HCT116 (cell line): ENCODE measurements around the gene GASK1A. TPM values are rescaled to one million over a fixed set of nuclear protein-coding genes. Genes with fewer than 3 reads are reported as not detected.

Experiments used
- ATAC-seq: fragments of 200-7000 bp; cut with Tn5 transposase; 2 replicates; pipeline ENCODE4 v1.9.1; 2020; ENCODE audit warnings: mild to moderate bottlenecking, moderate library complexity
- BruUV-seq: library from RNA; stranded (reverse); fragments of 400-500 nt; replicated peaks from 2 replicates; lab custom pipeline; 2021; lab: Mats Ljungman, UMichigan
- CTCF ChIA-PET: fragments of 300-600 bp; sonication (Branson Sonifier 250); formaldehyde crosslinking; loops from one replicate; lab custom pipeline; 2021; ENCODE audit warnings: antibody characterized with exemption; lab: Charles Lee
- POLR2A ChIA-PET: fragments of 300-600, 350-600 bp; sonication (Branson Sonifier 250); formaldehyde crosslinking; loops from one replicate; lab custom pipeline; 2021; ENCODE audit warnings: antibody characterized with exemption; lab: Charles Lee
- RAD21 ChIA-PET, 2 experiments: fragments of 300-600 bp; sonication (Branson Sonifier 250); formaldehyde crosslinking; loops; one replicate each; lab custom pipeline; 2023; ENCODE audit warnings: low total read pairs in 2 of 2; ENCODE audit not compliant: uncharacterized antibody in 2 of 2, unreplicated experiment in 2 of 2, low non-redundant PET in 1 of 2; lab: Charles Lee
- DNase-seq: peaks from one replicate; pipeline ENCODE4 v3.0.0-alpha.2; 2010; ENCODE audit warnings: low read depth, low spot score
- H2AFZ ChIP-seq: fragments of 200-600 bp; shearing (Covaris generic), sonication (generic); 2 replicates; pipeline ENCODE4 v1.6.1; 2017; ENCODE audit warnings: low read depth, mixed run types, mixed read lengths, antibody characterized with exemption, low read length; ENCODE audit not compliant: poor library complexity, severe bottlenecking
- H3K27ac ChIP-seq: 2 replicates; pipeline ENCODE4 v1.5.1; 2012; ENCODE audit warnings: low read depth, low read length
- H3K27me3 ChIP-seq: fragments of 200-600 bp; sonication (generic); 2 replicates; pipeline ENCODE4 v1.6.1; 2016; ENCODE audit warnings: mixed run types, low read length, mixed read lengths; ENCODE audit not compliant: insufficient read depth
- H3K36me3 ChIP-seq, 2 experiments: fragments of 200-500 bp in 1 of 2; fragments of 200-600 bp in 1 of 2; sonication (Bioruptor generic) in 1 of 2; sonication (generic) in 1 of 2; 2 replicates each; pipeline versions ENCODE4 v1.5.1 to v1.6.1; 2014 to 2016; ENCODE audit warnings: low read length in 2 of 2, inconsistent platforms in 1 of 2, mixed read lengths in 1 of 2, mixed run types in 1 of 2; ENCODE audit not compliant: insufficient read depth in 2 of 2, control insufficient read depth in 1 of 2
- H3K4me1 ChIP-seq, 2 experiments: fragments of 200-600 bp in 1 of 2; sonication (generic) in 1 of 2; 2 replicates each; pipeline versions ENCODE4 v1.5.1 to v1.6.1; 2012 to 2017; ENCODE audit warnings: low read length in 2 of 2, inconsistent platforms in 1 of 2, mild to moderate bottlenecking in 1 of 2, mixed read lengths in 1 of 2, mixed run types in 1 of 2, moderate library complexity in 1 of 2; ENCODE audit not compliant: insufficient read depth in 2 of 2, control insufficient read depth in 1 of 2
- H3K4me2 ChIP-seq: fragments of 200-600 bp; sonication (generic); 2 replicates; pipeline ENCODE4 v1.6.1; 2017; ENCODE audit warnings: mixed run types, low read length, mixed read lengths
- H3K4me3 ChIP-seq, 2 experiments: fragments of 200-600 bp in 1 of 2; sonication (generic) in 1 of 2; replicated peaks in 1 of 2; 2 replicates each; pipeline ENCODE4 v1.5.1; 2011 to 2016; ENCODE audit warnings: low read length in 2 of 2, control low read depth in 1 of 2, low read depth in 1 of 2, mild to moderate bottlenecking in 1 of 2, mixed read lengths in 1 of 2, mixed run types in 1 of 2
- H3K79me2 ChIP-seq: fragments of 200-600 bp; sonication (generic); 2 replicates; pipeline ENCODE4 v1.6.1; 2017; ENCODE audit warnings: mild to moderate bottlenecking, mixed run types, low read length, moderate library complexity, mixed read lengths; ENCODE audit not compliant: insufficient read depth
- H3K9ac ChIP-seq: fragments of 200-600 bp; sonication (generic); 2 replicates; pipeline ENCODE4 v1.6.1; 2016; ENCODE audit warnings: low read length, mixed read lengths
- H3K9me2 ChIP-seq: fragments of 200-600 bp; sonication (generic), shearing (Covaris generic); 2 replicates; pipeline ENCODE4 v1.6.1; 2017; ENCODE audit warnings: mixed run types, mild to moderate bottlenecking, moderate library complexity; ENCODE audit not compliant: insufficient read depth
- H3K9me3 ChIP-seq, 2 experiments: fragments of 200-500 bp in 1 of 2; fragments of 200-600 bp in 1 of 2; sonication (Bioruptor generic) in 1 of 2; sonication (generic) in 1 of 2; 2 replicates each; pipeline ENCODE4 v1.6.1; 2014 to 2017; ENCODE audit warnings: low read length in 2 of 2, mixed read lengths in 2 of 2, inconsistent platforms in 1 of 2, low read depth in 1 of 2, mild to moderate bottlenecking in 1 of 2, mixed run types in 1 of 2, moderate library complexity in 1 of 2; ENCODE audit not compliant: control insufficient read depth in 1 of 2, insufficient read depth in 1 of 2
- H4K20me1 ChIP-seq: fragments of 200-600 bp; sonication (generic), shearing (Covaris generic); 2 replicates; pipeline ENCODE4 v1.6.1; 2017; ENCODE audit warnings: mixed run types, mild to moderate bottlenecking, moderate library complexity; ENCODE audit not compliant: insufficient read depth
- EZH2 ChIP-seq: fragments of 200-600 bp; sonication (generic); IDR thresholded peaks from 2 replicates; pipeline ENCODE4 v1.6.1; 2017; ENCODE audit warnings: antibody characterized with exemption, mixed run types
- FOSL1 ChIP-seq: IDR thresholded peaks from 2 replicates; pipeline ENCODE4 v1.6.1; 2012; ENCODE audit warnings: low read depth
- RAD21 ChIP-seq: IDR thresholded peaks from 2 replicates; pipeline ENCODE4 v1.6.1; 2012; ENCODE audit warnings: low read depth, mild to moderate bottlenecking
- SRF ChIP-seq: IDR thresholded peaks from 2 replicates; pipeline ENCODE4 v1.6.1; 2012; ENCODE audit warnings: low read depth
- TCF7L2 ChIP-seq: IDR thresholded peaks from 2 replicates; pipeline ENCODE4 v1.7.0; 2011; ENCODE audit warnings: borderline replicate concordance, inconsistent platforms; ENCODE audit not compliant: insufficient read depth, insufficient read length; ENCODE audit errors: extremely low read depth
- YY1 ChIP-seq: IDR thresholded peaks from 2 replicates; pipeline ENCODE4 v1.6.1; 2011; ENCODE audit warnings: low read length, low read depth, moderate library complexity, mild to moderate bottlenecking; ENCODE audit not compliant: insufficient replicate concordance; ENCODE audit errors: extremely low read depth
- ZBTB33 ChIP-seq: IDR thresholded peaks from 2 replicates; pipeline ENCODE4 v1.6.1; 2011; ENCODE audit warnings: mild to moderate bottlenecking, low read length, moderate library complexity; ENCODE audit not compliant: insufficient replicate concordance; ENCODE audit errors: extremely low read depth
- ZFX ChIP-seq: fragments of 450-650 bp; IDR thresholded peaks from 2 replicates; pipeline ENCODE4 v1.6.1; 2017
- intact Hi-C: fragments of 100-400 bp; cut with micrococcal nuclease; formaldehyde crosslinking; loops from 2 replicates; pipeline ENCODE4 v1.10.0; 2022
- total RNA-seq: library from RNA; stranded (reverse); gene quantifications from one replicate; pipeline ENCODE4 v1.2.1, GENCODE V29; 2021; ENCODE audit not compliant: unreplicated experiment
- TF ChIP-seq, protein P1 (sequence below): IDR thresholded peaks from 2 replicates; pipeline ENCODE4 v1.6.1; 2012; ENCODE audit warnings: low read depth

Gene GASK1A
- total RNA-seq, 1 experiment from 2014 or later, result 1.0 TPM

- ChIA-PET CTCF (no interaction called here), RAD21 (no interaction called here), POLR2A (no interaction called here)
- TF ChIP-seq ZBTB33, result no peak
- TF ChIP-seq SRF, result no peak
- no peak for TF ChIP-seq EZH2
- no peak for TF ChIP-seq FOSL1
- TF ChIP-seq RAD21, result no peak
- no peak for TF ChIP-seq ZFX
- no peak for TF ChIP-seq YY1
- TF ChIP-seq, protein P1, sequence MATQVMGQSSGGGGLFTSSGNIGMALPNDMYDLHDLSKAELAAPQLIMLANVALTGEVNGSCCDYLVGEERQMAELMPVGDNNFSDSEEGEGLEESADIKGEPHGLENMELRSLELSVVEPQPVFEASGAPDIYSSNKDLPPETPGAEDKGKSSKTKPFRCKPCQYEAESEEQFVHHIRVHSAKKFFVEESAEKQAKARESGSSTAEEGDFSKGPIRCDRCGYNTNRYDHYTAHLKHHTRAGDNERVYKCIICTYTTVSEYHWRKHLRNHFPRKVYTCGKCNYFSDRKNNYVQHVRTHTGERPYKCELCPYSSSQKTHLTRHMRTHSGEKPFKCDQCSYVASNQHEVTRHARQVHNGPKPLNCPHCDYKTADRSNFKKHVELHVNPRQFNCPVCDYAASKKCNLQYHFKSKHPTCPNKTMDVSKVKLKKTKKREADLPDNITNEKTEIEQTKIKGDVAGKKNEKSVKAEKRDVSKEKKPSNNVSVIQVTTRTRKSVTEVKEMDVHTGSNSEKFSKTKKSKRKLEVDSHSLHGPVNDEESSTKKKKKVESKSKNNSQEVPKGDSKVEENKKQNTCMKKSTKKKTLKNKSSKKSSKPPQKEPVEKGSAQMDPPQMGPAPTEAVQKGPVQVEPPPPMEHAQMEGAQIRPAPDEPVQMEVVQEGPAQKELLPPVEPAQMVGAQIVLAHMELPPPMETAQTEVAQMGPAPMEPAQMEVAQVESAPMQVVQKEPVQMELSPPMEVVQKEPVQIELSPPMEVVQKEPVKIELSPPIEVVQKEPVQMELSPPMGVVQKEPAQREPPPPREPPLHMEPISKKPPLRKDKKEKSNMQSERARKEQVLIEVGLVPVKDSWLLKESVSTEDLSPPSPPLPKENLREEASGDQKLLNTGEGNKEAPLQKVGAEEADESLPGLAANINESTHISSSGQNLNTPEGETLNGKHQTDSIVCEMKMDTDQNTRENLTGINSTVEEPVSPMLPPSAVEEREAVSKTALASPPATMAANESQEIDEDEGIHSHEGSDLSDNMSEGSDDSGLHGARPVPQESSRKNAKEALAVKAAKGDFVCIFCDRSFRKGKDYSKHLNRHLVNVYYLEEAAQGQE, result no peak
- no peak for TF ChIP-seq TCF7L2
- intact Hi-C loops, result no loop called here
- Histone ChIP-seq H3K4me3 (no peak overlapping the region), H3K27me3 (no peaks in the 10 kb centered on the region), H3K9me2 (no peaks in the 10 kb centered on the region), H2AFZ (no peak overlapping the region), H4K20me1 (no peaks in the 10 kb centered on the region), H3K4me1 (peaks cover 0 to 12% of the 10 kb centered on the region in 2 experiments; a peak in 1 of 4 replicates), H3K4me2 (no peak overlapping the region), H3K27ac (no peak overlapping the region), H3K9ac (no peak overlapping the region), H3K36me3 (no peaks in the 10 kb centered on the region), H3K79me2 (no peaks in the 10 kb centered on the region), H3K9me3 (no peaks in the 10 kb centered on the region)
- DNase-seq (no peak), ATAC-seq (no peak)
- no TSS peak for BruUV-seq
Measured at GRCh38 chr3:43022121-43022520, 43.0 kb downstream of the GASK1A start.
